DND-41 (cell line): ENCODE measurements around the gene SYT6.

Experiments
- ATAC-seq: fragments of 200-7000 bp; cut with Tn5 transposase; 3 replicates; pipeline ENCODE4 v1.9.1; 2021; ENCODE audit warnings: low read depth; ENCODE audit not compliant: insufficient read depth
- DNase-seq: peaks from one replicate; pipeline ENCODE4 v3.0.0-alpha.2; 2020
- H2AFZ ChIP-seq: 2 replicates; pipeline ENCODE4 v1.6.0; 2012; ENCODE audit warnings: low read depth, low read length
- H3K27ac ChIP-seq: 2 replicates; pipeline ENCODE4 v1.5.1; 2012; ENCODE audit warnings: low read length, inconsistent platforms
- H3K27me3 ChIP-seq: fragments of 200-600 bp; sonication (generic); 2 replicates; pipeline ENCODE4 v1.6.0; 2012; ENCODE audit warnings: low read length, mild to moderate bottlenecking, inconsistent platforms; ENCODE audit not compliant: insufficient read depth, poor library complexity
- H3K36me3 ChIP-seq: 2 replicates; pipeline ENCODE4 v1.5.1; 2012; ENCODE audit warnings: low read length, inconsistent platforms; ENCODE audit not compliant: insufficient read depth
- H3K4me1 ChIP-seq: 2 replicates; pipeline ENCODE4 v1.5.1; 2012; ENCODE audit warnings: mild to moderate bottlenecking, low read length; ENCODE audit not compliant: insufficient read depth
- H3K4me2 ChIP-seq: 2 replicates; pipeline ENCODE4 v1.6.0; 2012; ENCODE audit warnings: mild to moderate bottlenecking, moderate library complexity, low read length, inconsistent platforms; ENCODE audit not compliant: insufficient read depth
- H3K4me3 ChIP-seq, 2 experiments: fragments of 200-600 bp in 1 of 2; shearing (Covaris generic) in 1 of 2; 2 replicates each; pipeline ENCODE4 v1.5.1; 2012 to 2016; ENCODE audit warnings: inconsistent platforms in 2 of 2, low read length in 2 of 2, mild to moderate bottlenecking in 2 of 2, low read depth in 1 of 2, moderate library complexity in 1 of 2
- H3K79me2 ChIP-seq: 2 replicates; pipeline ENCODE4 v1.6.0; 2012; ENCODE audit warnings: low read length, inconsistent platforms; ENCODE audit not compliant: insufficient read depth
- H3K9ac ChIP-seq: 2 replicates; pipeline ENCODE4 v1.6.0; 2012; ENCODE audit warnings: low read depth, mild to moderate bottlenecking, inconsistent platforms, low read length, moderate library complexity
- H3K9me3 ChIP-seq: 2 replicates; pipeline ENCODE4 v1.5.1; 2012; ENCODE audit warnings: low read length, moderate library complexity, mild to moderate bottlenecking, inconsistent platforms; ENCODE audit not compliant: insufficient read depth, severe bottlenecking
- H4K20me1 ChIP-seq: 2 replicates; pipeline ENCODE4 v1.6.0; 2012; ENCODE audit warnings: low read length; ENCODE audit not compliant: insufficient read depth
- EZH2 ChIP-seq: IDR thresholded peaks from 3 replicates; pipeline ENCODE4 v1.6.1; 2012; ENCODE audit warnings: borderline replicate concordance, low read depth, mild to moderate bottlenecking, moderate library complexity, low read length, inconsistent platforms; ENCODE audit not compliant: severe bottlenecking
- TF ChIP-seq, protein P1 (sequence below): IDR thresholded peaks from 2 replicates; pipeline ENCODE4 v1.5.1; 2012; ENCODE audit warnings: borderline replicate concordance, low read length, moderate library complexity, mild to moderate bottlenecking; ENCODE audit not compliant: poor library complexity, severe bottlenecking; ENCODE audit errors: extremely low read depth

Gene SYT6

DNA sequence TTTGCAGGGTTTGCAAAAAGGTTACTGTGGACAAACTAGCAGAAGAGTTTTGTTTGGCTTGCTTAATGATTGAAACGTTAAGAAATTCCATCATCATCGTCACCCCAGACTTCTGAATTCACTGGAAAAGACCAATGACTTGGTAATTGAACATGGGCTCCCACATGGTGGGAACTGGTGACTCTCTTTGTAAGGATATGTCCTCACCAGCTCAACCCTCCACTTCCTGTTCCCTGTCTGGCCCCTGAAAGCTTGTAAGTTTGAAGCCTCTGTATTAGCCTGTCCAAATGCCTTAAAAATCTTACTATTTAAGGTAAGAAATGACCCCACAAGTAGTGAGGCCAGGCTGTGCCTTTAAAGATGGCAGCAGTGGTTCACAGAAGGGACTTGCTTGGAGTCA, 9.7 kb downstream of the SYT6 start:
- no peaks in the 10 kb centered on the region for H4K20me1 ChIP-seq
- no peak overlapping the region for H2AFZ ChIP-seq
- TF ChIP-seq EZH2, result no peak
- TF ChIP-seq, protein P1, sequence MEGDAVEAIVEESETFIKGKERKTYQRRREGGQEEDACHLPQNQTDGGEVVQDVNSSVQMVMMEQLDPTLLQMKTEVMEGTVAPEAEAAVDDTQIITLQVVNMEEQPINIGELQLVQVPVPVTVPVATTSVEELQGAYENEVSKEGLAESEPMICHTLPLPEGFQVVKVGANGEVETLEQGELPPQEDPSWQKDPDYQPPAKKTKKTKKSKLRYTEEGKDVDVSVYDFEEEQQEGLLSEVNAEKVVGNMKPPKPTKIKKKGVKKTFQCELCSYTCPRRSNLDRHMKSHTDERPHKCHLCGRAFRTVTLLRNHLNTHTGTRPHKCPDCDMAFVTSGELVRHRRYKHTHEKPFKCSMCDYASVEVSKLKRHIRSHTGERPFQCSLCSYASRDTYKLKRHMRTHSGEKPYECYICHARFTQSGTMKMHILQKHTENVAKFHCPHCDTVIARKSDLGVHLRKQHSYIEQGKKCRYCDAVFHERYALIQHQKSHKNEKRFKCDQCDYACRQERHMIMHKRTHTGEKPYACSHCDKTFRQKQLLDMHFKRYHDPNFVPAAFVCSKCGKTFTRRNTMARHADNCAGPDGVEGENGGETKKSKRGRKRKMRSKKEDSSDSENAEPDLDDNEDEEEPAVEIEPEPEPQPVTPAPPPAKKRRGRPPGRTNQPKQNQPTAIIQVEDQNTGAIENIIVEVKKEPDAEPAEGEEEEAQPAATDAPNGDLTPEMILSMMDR, result no peak
- no peak overlapping the region for H3K9ac ChIP-seq
- ATAC-seq (no peak), DNase-seq (no peak)
- no peak overlapping the region for H3K27ac ChIP-seq
- no peaks in the 10 kb centered on the region for H3K79me2 ChIP-seq
- H3K4me1 ChIP-seq, result no peaks in the 10 kb centered on the region
- no peak overlapping the region for H3K4me2 ChIP-seq
- H3K9me3 ChIP-seq, result no peaks in the 10 kb centered on the region
- no peaks in the 10 kb centered on the region for H3K27me3 ChIP-seq
- no peaks in the 10 kb centered on the region for H3K36me3 ChIP-seq
- H3K4me3 ChIP-seq, result no peak overlapping the region

DNA sequence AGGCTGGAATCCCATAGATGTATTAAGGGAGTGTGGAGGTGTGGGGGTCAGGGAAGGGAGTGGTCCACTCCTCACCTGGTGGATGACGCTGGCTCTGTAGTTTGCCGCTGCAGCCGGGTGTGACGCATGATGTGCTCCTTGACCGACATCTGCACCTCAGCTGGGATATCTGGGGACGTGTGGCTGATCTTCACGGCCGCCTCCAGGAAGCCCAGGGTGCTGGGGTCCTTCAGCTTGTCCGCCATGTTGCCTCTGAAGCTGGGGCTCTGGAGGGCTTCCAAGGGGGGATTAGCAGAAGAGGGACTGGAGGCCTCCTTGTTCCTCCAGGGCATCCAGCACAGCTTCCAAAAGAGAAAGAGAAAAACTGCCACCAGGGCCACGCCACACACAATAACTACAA, 14.1 kb downstream of the SYT6 start:
- no peak for TF ChIP-seq EZH2
- TF ChIP-seq, protein P1, result no peak
- H3K27ac ChIP-seq, result no peak overlapping the region
- H3K36me3 ChIP-seq, result no peaks in the 10 kb centered on the region
- ATAC-seq (no peak), DNase-seq (no peak)
- H3K27me3 ChIP-seq, result no peaks in the 10 kb centered on the region
- H3K9ac ChIP-seq, result no peak overlapping the region
- no peaks in the 10 kb centered on the region for H3K79me2 ChIP-seq
- H2AFZ ChIP-seq, result no peak overlapping the region
- no peaks in the 10 kb centered on the region for H3K9me3 ChIP-seq
- no peaks in the 10 kb centered on the region for H3K4me1 ChIP-seq
- no peak overlapping the region for H3K4me2 ChIP-seq
- H4K20me1 ChIP-seq, result no peaks in the 10 kb centered on the region
- no peak overlapping the region for H3K4me3 ChIP-seq

DNA sequence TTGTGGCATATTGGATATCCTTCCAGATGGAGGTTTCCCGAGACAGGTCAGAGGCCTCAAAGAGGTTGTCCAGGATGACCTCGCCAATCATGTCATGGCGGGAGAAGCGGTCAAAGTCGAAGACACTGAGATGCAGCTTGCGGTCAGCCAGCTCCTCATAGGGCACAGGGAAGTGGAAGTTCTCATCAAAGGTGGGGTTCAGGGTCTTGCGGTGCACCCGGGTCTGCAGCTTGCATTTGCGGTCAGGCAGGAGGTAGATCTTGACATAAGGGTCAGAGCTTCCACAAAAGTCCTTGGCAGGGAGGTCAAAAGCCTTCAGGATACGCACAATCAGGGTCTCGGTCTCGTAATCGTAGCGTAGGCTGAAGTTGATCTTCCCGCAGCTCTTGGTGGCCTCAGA, 16.2 kb downstream of the SYT6 start:
- H3K9ac ChIP-seq, result no peak overlapping the region
- TF ChIP-seq, protein P1, result no peak
- no peak for TF ChIP-seq EZH2
- no peak for ATAC-seq
- no peak overlapping the region for H3K27ac ChIP-seq
- no peaks in the 10 kb centered on the region for H3K36me3 ChIP-seq
- no peak overlapping the region for H2AFZ ChIP-seq
- no peaks in the 10 kb centered on the region for H4K20me1 ChIP-seq
- DNase-seq, result no peak
- H3K27me3 ChIP-seq, result no peaks in the 10 kb centered on the region
- no peak overlapping the region for H3K4me3 ChIP-seq
- H3K9me3 ChIP-seq, result no peaks in the 10 kb centered on the region
- no peaks in the 10 kb centered on the region for H3K4me1 ChIP-seq
- no peak overlapping the region for H3K4me2 ChIP-seq
- H3K79me2 ChIP-seq, result no peaks in the 10 kb centered on the region

DNA sequence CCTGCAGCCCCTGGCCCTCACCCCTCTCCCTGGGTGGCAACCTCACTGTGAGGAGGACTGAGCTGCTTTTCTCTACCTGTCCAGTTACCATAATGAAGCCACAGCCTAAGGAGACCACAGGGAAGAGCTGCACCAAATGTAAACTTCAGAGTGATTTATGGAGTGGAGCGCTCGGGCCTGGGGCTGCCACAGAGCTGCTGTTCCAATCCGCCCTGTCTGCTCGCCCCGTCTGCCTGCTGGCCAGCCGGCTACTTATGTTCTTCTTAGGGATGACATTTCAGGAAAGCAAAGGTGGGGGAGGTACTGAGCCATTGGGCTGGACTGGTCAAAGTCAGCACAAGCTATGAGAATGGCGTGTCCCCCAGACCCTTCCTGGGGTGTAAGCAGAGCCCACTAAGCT, 17.9 kb downstream of the SYT6 start:
- TF ChIP-seq, protein P1, result no peak
- TF ChIP-seq EZH2, result no peak
- H3K79me2 ChIP-seq, result no peaks in the 10 kb centered on the region
- no peaks in the 10 kb centered on the region for H4K20me1 ChIP-seq
- H3K4me1 ChIP-seq, result no peaks in the 10 kb centered on the region
- no peak overlapping the region for H3K9ac ChIP-seq
- H3K4me2 ChIP-seq, result no peak overlapping the region
- H3K4me3 ChIP-seq, result no peak overlapping the region
- H3K27ac ChIP-seq, result no peak overlapping the region
- no peak for ATAC-seq
- DNase-seq, result no peak
- H3K36me3 ChIP-seq, result no peaks in the 10 kb centered on the region
- no peaks in the 10 kb centered on the region for H3K9me3 ChIP-seq
- no peaks in the 10 kb centered on the region for H3K27me3 ChIP-seq
- H2AFZ ChIP-seq, result no peak overlapping the region
